ENCODE results near the gene PHF19.
A peak's percentile ranks its signal among the peaks of the same experiment; 100 is the strongest.

Gene PHF19

DNA sequence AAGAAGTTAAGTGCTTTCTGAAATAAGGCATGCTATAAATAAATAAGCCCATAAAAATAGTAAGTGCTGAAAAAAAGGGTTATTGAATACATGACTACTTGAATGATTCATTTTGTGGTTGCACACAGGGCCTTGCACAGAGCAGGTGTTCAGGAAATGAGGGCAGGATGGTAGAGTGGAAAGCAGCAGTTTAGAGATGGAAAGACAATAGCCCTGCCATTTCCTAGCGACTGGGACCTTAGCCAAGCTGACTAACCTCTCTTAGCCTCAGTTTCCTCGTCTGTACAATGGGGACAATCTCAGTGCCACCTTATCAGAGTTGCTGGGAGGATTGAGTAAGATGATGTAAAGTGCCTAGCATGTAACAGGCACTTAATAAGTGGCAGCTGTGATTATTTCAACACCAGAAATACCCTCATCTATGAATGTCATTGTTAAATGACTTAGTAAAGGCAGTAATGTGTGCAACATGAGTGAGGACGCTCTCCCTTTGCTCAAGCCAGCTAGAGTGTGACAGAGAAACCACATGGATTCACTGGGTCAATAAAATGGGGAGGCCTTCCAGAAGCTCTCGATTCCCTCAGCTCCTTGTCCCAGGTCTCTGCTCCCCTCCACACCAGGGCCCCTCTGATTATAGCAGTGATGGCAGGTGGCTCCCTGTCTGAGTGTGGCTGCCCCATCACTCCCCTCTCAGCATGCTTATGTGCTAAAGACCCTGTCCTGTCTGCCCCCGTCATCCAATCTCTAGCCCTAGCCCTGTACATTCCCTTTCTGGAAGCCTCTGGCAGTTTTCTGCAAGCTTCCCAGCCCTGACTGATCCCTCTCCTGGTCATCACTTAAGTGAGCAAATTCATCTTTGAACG, 16.0 kb upstream of the PHF19 start:
- DNase-seq (ENCODE audit: low read depth in 2 of 2, low spot score in 1 of 2) = no peak

DNA sequence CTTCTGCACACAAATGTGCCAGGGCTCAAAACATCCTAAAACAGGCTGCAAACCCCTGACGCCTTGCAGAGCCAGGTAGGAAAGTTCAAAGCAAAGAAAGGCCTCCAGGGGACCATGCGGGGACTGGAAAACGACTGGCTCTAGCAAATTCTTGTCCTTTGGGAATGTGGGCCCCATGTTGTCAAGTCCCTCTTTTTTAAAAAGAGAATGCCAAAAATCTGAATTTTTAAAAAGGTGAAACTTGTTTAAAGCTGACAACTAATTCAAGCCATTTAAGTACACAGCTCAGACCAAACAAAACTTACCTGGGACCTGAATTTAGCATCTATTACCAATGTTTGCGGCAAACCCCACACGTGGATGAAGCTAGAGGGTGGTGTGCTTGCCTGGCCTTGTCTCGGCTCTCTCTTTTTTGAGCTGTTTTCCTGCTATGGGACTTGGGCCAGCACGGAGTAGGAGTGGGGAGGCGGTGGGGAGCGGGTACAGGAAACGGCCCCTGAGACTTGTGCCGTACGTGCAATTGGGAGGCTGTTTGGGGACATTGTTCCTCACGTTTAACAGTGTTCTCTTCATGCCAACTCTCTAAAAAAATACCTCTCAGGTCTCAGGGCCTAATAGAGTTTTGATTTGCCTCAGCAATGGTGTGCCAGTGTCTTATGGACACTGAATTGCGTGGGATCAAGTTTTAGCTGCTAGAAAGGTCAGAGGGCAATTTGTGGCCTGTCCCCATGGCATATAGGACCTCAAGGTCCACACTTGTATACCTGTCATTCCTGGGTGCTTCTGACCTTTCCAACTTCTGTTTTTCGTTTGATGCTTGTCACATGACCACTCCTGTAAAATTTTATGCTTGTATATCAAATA, 15.1 kb upstream of the PHF19 start:
- DNase-seq (ENCODE audit: low read depth in 2 of 2, low spot score in 1 of 2) = no peak

DNA sequence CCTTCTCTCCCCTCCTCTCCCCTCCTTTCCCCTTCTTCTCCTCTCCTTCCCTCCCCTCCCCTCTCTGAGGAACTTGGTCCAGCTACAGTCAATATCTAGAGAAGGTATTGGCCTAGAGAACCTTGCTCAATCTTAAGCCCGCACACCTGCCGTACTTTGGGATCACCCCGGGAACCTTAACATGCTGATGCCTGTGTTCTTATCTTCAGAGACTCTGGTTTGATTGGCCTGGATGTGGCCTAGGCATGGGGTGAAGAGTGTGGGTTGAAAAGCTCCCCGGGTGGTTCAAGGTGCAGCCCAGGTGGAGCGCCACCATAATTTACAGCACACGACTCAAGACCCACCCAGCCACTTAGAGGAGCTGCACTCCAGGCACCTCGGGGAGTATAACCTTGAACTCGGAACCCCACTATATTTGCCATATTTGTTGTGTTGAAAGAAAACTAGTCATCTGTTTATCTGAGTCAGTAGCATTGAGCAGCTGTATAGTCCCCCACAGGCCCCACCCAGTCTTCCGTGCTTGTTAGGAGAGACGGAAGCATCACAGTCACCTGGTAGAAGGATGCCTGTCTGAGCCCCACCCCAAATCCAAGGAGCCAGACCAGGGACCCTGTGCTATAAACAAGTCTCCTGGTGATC, 14.4 kb upstream of the PHF19 start:
- DNase-seq (ENCODE audit: low read depth in 2 of 2, low spot score in 1 of 2) = no peak

DNA sequence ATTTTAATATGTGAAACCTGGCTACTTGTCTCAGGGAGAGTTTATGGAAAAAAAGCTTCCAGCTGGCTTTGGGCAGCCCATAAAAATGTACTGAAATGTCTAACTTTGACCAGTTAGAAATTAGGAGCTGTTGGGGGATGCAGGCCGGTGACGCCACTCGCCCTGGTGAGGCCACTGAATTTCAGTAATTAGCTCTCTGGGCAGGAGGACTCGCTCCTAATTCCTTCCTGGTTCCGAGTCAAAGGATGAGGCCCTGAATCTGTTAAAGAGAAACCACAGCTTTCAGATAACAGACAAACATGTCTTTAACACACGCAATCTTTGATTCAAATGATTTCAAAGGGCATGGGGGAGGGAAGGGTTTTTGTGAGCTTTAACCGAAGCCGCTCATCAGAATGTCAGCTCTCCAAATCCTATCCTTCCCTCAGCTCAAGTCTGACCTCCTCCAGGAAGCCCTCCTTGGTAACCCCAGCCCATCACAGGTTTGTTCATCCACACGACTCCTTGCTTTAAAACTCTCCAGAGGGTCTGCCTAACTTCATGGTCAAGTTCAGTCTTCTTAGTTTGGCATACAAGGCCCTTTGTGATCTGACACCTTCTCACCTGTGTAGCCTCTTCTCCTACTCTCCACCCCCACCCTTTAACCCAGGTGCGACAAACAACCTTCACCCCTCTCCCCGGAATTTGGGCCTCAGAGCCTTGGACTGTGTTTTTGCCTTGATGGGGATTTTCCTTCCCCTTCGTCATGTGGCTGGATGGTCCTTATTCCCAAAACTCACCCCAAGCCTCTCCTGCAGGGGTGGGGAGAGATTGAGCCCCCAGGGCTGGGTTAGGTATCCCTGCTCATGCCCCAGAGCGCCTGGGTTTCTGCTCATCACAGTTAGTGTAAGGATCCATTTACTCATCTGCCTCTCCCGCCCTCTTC, 13.6 kb upstream of the PHF19 start:
- no peak for DNase-seq (ENCODE audit: low read depth in 2 of 2, low spot score in 1 of 2)

DNA sequence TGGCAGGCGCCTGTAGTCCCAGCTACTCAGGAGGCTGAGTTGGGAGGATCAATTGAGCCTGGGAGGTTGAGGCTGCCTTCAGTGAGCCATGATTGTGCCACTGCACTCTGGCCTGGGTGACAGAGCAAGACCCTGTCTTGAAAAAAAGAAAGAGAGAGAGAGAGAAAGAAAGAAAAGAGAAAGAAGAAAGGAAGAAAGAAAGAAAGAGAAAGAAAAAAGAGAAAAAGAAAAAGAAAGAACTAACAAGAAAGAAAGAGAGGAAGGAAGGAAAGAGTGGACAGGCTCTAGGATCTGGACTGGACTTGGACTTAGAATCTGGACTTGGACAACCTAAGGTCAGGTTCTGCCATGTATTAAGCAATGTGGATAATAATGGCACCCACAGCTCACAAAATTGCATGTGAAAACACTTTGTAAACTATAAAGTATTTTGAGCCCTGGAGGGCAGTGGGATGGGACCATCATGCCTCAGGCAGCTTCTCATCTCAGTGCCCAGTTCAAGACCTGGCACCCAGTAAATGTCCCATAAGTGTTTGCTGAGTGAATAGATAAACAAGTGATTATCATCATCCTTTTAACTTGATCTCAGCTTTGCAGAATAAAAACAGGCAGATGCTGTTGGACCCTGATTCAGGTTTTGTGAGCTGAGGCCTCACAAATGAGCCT, 12.8 kb upstream of the PHF19 start:
- DNase-seq (ENCODE audit: low read depth in 2 of 2, low spot score in 1 of 2) = no peak

DNA sequence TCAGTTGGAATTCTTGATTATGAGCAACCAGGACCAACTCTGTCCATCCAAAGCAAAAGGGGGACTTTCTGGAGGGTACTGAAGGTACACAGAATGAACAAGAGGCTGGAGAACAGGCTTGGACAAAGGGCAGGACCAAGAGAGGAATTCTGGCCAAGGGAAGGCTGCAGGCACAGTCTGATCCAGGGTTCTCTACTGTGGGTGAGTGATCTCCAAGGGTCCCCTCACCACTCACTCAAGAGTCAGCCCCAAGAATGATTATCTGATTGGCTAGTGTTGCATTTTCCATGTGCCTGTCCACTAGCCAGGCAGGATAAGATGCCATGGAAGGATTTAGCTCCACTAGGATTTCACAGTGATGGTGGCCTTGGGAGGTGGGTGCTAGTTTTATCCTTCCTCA, 11.6 kb upstream of the PHF19 start:
- no peak for DNase-seq (ENCODE audit: low read depth in 2 of 2, low spot score in 1 of 2)

DNA sequence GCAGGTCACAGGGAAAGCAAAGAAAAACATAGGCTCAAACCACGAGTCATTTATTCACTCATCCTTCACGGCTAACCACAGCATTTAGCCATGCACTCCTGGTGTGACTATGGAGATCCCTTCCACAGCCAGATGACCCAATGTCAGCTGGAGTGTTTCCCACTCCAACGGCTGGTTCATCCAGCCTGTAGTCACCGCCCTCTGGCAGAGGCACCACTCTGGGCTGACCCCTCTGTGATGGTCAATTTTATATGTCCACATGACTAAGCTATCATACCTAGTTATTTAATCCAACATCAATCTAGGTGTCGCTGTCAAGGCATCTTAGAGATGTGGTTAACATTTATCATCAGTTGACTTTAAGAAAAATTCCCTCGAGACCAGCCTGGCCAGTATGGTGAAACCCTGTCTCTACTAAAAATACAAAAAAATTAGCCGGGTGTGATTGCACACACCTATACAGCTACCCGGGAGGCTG, 9.5 kb upstream of the PHF19 start:
- no peak for DNase-seq (ENCODE audit: low read depth in 2 of 2, low spot score in 1 of 2)

DNA sequence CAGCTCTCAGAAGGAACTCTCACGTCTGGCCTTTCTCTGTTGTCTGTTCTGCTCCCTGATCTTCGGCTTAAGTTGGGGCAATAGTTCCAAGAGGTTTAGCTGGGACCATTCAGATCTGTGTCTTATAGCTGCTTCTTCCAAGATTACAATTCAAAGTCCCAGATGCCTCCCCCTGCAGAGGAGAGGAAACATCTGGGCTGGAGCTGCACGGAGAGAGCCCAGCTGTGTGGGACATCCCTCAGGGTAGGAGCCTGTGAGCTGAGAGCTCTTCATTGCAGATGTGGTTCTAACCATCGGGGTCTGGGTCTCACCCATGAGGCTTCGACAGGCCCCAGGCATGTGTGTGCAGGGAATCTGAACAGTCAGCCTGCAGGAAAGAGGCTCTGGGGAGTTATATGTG, 9.0 kb upstream of the PHF19 start:
- no peak for DNase-seq (ENCODE audit: low read depth in 2 of 2, low spot score in 1 of 2)

DNA sequence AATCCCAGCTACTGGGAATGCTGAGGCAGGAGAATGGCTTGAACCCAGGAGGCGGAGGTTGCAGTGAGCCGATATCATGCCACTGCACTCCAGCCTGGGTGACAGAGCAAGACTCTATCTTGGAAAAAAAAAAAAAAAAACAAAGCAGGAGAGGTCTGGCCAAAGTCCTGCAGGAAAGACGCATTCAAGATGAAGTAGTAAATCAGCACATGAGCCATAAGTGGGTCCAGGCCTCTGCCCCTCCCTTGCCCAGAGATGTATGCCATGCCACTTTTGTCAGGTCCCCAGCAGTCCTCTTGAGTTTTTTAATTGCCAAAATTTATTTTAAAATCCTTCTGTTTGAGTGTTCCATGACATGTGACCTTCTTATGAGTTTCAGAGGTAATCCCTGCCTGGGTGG, 8.5 kb upstream of the PHF19 start:
- no peak for DNase-seq (ENCODE audit: low read depth in 2 of 2, low spot score in 1 of 2)

DNA sequence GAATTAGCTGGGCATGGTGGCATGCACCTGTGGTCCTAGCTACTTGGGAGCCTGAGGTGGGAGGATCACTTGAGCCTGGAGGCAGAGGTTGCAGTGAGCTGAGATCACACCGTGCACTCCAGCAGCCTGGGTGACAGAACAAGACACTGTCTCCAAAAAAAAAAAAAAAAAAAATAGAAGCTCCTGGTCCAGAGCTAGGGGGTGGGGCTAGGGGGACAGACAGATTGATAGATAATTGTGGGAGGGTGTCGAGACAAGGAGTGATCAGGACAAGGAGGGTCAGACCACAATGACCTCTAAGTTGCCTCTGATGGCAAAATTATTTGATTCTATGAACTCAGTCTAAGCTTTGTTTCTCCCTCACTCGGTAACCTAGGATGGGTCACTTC, 6.6 kb upstream of the PHF19 start:
- DNase-seq (ENCODE audit: low read depth in 2 of 2, low spot score in 1 of 2) = no peak

DNA sequence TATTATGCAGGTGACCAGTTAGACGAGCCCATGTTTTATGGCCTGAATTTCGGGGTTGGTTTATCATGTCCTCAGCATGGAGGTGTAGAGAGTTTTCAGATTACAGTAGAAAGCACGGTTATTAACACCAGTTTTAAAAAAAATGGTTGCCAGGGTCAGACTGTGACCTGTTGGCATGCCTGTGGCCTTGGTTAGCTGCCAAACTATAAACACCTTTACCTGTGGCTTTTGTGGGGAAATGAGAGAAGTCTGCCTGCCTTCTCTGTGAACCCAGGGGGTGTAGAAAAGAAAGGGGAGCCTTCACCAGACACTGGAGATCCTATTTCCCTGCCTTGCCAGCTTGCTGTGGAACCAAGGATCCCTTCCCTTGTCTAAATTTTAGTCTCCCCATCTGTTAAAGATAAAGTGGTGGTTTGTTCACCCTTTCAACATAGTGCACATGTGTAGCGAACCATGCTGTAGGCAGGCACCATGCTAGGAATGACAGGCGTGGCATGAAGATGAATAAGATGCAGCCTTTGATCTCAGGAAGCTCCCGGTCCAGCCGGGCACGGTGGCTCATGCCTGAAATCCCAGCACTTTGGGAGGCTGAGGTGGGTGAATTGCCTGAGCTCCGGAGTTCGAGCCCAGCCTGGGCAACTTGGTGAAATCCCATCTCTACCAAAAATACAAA, 6.1 kb upstream of the PHF19 start:
- no peak for DNase-seq (ENCODE audit: low read depth in 2 of 2, low spot score in 1 of 2)

DNA sequence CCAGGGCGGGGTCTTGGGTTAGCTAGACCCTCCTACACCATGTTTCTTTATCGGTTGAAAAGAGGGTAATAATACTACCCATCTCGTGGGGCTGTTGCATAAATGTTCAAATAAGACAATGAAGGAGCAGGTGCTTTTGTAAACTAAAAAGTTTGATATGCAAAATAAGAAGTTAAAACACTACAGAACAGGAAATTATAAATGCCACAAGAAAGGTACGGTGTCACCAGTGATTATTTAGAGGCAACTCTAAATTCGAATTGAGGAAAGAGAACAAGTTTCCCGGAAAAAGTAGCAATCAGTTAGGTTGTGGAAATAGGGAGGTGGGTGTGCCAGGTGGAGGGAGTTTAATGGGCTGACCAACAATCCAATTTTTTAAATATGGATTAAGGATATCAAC, 2.5 kb upstream of the PHF19 start:
- DNase-seq (ENCODE audit: low read depth in 2 of 2, low spot score in 1 of 2) = no peak

DNA sequence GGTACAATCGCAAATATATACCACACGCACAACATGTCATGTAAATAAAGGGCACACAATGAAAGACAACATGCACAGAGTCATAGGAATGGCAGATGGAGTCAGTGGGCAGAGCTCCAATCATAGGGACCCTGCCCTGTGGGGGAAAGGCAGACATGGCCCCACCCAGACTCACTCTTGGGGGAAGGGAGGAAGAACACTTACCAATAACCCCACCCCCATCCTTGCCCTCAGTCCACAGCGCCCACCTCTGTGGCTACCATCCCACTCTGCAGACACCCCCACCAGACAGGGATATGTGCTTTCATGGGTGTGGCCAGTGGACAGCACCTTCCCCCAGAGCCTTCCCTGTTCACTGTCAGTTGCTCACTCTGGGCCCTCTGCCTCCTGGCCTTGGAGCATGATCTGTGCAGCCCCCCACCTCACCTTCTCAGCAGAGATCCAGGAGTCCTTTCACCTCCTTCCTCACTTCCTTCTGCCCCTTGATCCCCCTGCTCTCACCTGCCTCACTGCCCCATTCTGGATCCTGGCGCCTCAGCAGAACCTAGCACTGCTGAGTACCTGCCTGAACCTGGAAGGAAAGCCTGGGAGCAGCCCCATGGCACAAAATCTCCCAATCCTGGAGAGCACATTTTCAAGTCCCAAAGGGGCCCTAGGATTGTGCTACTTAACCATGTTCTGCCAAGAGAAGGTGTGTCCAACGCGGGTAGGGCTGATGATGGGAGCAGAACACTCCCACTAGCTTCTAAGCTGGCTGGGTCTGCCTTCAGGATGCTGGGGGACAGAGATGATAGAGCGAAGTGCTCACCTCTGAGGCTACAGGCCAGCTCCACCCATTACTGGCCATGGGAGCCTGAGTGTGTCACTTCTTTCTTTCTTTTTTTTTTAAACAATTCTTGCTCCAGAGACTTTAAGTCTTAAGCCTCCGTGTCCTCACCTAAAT, 1.5 kb upstream of the PHF19 start:
- no peak for DNase-seq (ENCODE audit: low read depth in 2 of 2, low spot score in 1 of 2)

DNA sequence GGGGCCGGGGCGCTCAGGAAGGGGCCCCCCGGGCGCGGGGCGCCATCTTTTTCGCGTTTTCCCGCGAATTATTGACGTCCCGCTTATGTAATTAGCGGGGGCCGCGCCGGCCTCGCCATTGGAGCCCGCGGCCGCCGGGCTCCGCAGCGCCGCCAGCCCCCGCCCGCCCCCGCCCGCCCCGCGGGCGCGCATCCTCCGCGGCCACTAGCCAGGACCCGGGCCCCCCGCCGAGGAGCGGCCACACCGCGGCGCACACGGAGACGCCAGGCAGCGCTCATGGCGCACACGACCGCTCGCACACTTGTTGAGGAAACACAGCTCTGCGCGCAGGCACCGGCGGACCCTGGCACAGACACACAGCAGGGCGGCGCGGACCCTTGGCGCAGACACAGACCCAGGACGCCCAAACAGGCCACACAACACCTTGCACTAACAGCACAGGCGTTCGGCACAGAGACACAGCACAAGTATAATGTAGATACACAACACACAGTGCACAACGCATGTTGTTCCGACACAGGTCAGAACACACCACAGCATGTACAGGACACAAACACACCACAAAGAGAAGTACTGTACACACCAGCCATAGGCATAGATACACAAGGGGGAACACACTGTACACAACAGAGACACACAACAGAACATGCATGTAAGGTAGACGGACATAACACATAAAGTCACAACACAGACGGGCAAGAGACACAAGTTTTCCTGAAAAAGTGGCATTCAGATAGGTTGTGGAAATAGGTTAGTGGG, 467 bp upstream of the PHF19 start:
- no peak for DNase-seq (ENCODE audit: low read depth in 2 of 2, low spot score in 1 of 2)

DNA sequence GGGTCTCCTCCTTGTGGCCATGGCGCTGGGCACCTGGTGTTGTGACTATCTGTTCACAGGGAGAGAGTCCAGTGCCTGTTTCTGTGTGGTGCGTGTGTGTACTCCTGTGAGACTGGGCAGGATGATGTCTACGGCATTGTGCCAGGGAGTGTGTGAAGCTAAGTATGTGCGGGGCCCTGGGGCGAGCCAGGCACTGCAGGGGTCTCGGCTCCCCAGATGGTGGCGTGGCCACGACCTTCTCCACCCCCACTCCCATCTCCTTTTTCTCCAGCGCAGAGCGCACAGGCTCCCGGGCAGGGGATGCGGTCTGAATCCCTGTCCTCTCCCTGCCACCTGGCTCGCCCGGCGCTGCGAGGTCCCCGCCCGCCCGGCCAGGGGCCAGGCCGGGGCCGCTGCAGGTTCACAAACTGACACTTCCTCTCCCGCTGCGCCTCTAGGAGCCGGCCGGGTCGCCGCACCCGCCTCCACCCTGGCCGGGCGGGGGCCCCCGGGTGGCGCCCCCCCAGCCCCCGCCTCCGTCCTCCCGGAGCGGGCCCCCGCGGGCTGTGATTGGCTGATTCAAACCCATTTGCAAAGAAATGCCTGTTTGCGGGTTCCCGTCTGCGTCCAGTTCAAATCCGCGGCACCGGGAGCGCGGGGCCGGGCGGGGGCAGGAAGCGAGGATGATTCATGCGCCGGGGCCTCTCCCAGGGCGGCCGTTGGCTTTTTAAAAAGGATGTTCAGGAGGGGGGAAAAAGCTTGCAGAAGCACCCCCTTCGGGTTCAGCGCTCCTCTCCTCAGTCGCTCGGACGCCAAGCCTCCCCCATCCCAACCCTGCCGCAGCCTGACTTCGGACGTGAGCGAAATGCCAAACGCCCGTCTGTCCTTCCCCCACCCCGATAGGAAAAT, 790 bp downstream of the PHF19 start:
- DNase-seq (ENCODE audit: low read depth in 2 of 2, low spot score in 1 of 2) = peak; percentile 46 to 65

DNA sequence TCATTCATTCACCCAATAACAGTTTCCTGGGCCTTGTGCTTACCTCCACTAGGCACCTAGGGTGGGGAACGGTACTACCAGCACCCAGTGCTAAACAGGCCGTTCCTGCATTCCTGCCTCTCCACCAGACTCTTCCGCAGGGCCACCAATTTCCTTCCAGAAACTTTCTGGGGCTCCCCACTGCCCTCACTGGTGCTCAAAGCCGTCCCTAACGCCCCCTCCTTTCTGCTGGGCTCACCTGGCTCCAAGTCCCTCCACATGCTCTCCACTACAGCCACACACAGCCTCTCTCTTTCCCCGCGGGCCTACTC, 1.4 kb downstream of the PHF19 start:
- DNase-seq (ENCODE audit: low read depth in 2 of 2, low spot score in 1 of 2) = no peak

DNA sequence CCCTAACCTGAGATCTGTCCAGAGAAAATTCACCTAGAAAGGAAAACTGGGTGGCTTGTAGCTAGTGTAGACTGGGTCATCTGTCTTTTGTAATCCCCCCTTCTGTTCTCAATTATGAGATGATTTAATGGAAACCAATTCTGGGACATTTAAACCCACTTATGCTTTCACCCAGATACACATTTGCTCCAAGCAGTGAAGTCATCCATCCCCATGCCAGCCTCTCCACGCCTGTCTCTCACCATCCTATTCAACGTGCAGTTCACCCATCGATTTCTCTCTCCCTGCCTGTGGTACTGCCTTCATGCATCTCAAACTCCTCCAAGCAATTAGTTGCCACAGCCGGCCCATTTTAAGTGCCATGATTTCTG, 1.8 kb downstream of the PHF19 start:
- no peak for DNase-seq (ENCODE audit: low read depth in 2 of 2, low spot score in 1 of 2)

Data from stimulated activated CD8-positive, alpha-beta memory T cell treated with anti-CD3 and anti-CD28 coated beads, Interleukin-4, amount 100 ng/mL, for 4 hours (primary cell).